NCI-H226 (cell line): ENCODE measurements around the gene CARD19.

Experiments used
- DNase-seq: peaks from one replicate; pipeline ENCODE4 v3.0.0-alpha.2; 2015

Gene CARD19

DNA sequence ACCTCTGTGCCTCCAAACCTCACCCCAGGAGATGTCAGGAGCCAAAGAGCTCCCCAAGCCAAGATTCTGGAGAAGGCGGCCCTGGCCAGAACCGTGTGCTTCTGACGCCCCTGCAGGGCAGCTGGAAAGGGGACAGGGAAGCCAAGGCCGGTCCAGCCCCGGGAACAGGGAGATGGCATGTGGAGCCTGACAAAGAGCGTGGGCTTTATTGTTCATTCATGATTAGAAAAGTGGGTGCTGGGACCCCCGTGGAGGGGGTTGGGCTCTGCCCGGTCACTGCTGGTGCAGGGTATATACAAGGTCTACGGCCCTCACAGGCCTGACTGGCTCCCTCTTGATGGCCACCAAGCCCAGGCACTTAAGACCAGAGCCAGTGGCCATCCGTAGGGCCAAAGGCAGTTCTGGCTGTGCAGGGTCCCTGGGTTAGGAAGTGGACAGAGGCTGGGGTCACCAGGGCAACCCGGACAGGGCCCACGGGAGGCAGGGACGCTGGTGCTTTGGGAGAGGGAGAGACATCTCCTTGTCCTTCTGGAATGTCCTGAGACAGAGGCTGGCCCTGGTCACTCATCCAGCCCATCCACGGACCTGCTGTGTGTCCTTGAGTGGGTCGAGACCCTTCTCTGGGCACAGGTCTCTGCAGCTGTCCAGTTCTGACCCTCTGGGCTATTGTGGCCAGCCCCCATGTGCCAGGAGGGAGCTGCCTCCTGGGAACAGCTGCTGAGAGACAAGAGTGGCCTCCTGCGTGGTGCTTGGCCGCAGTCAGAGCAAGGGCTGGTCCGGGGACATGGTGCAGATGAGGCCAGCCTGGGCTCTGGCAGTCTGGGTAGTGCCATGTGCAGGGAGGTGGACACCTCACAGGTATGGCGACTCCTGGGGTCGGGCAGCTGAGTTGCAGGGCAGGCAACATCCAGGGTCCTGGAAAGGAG lies 25.6 kb downstream of the CARD19 start:
- DNase-seq, result no peak

GRCh38 chr9:93122721-93123221 lies 26.8 kb downstream of the CARD19 start:
- no peak for DNase-seq

DNA sequence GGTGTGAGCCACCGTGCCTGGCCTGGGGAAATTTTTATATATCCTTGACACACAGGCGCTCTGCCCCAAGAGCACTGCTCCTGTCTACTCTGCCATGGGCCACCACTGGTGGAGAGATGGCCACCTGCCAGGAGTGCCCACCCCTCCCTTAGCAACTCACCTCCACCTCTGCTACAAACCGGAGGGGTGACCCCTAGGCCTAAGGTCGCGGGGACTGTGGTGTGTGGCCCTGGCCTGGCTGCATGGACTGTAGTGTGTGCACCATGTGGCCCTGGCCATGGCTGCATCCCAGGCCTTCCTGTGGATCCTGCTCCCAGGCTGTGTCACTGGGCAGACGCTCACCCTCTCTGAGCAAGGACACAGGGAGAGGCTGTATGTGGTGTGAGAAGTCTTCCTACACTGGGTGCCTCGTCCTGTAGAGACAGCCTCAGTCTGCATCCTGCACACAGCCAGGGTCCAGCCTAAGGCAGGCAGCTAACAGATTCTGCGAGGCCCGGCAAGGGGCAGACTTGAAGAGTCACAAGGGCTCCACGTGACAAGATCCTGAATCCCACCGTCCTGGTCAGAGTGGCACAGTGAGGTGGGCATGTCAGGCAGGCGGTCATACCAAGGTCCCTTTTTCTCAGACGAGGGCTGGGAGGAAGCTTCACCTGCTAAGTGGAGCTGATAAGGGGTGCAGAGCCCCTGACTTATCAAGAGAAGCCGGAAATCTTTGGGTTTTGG lies 27.7 kb downstream of the CARD19 start:
- DNase-seq, result no peak

- no peak for DNase-seq
Measured at GRCh38 chr9:93124793-93125192, 28.8 kb downstream of the CARD19 start.

- no peak for DNase-seq
Measured at GRCh38 chr9:93125331-93125894, 29.4 kb downstream of the CARD19 start.

GRCh38 chr9:93126151-93126781 lies 30.2 kb downstream of the CARD19 start:
- DNase-seq, result no peak

DNA sequence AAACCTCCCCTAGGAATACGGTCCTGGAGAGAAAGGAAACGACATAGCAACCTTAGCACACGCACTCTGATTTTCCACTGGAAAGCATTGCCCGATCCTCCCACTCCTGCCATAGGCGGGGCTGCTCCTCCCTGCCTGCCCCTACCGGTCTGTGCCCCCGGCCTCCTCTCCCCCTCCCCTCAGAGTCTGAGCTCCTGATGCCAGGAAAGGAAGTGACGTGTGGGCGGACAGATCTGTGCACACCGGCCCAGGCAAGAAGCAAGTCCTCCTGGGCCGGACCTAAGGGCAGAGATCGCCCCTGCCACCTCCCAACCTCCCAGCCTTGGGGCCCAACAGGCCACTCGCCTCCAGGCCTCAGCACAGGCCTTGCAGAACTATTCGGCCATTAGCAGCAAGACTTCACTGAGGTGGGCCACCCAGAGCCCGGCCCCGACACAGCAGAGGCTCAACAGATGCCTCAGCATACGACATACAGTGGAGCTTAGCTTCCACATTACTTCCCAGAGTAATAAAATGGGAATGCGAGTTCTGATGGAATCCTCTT lies 30.9 kb downstream of the CARD19 start:
- no peak for DNase-seq

GRCh38 chr9:93127395-93127911 lies 31.4 kb downstream of the CARD19 start:
- DNase-seq, result no peak

DNA sequence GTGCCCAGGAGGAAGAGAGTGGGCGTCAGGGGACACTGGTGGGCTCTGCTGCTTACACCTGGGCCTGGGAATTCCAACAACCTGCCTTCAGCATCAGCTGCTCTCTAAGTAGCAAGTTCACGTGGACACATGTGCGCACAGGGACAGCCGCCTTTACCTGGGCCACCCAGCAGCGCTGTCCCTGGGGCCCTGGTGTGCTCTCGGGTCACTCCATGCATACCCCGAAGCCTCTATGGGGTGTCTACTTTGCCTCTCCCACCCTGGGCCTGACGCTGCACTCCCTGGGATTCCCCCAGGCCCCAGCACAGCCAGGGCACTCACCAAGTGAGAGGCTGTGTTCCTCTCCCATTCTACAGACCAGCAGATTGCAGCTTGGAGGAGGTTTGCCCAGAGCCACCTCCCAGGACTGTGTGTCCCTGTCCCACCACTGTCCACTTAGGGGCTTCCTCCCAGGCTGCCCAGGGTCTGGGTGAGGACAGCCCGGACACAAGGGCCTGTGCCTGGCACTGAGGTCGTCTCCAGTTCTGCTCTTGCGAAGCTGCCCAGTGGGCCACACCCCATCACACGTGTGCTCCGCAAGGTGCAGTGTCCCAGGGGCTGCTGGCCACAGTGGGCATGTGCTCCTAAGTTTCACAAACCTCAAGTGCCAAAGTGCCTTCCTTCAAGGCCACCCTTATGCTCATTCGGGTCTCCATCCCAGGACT lies 32.1 kb downstream of the CARD19 start:
- no peak for DNase-seq

DNA sequence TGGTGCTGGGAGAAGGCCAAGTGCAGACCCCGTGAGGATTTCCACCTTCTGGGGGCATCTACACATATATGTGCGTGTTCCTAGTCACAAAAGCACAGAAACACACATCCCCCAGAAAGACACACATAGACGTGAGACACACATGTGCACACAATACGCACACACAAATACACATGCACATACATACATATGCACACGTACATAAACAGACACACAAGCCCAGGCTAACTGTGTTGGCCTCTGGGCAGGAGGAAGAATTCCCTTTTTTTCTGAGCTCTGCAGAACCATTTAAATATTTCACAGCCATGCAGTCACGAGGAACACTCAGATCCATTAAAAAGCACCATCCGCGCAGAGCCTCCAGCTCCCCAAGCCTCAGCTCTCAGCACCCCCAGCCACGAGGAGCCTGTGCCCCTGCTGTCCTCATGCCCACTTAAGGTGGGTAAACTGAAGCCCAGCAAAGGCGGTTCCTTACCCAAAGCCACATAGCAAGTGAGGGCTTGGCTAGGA lies 32.8 kb downstream of the CARD19 start:
- DNase-seq, result no peak

- DNase-seq, result no peak
Measured at GRCh38 chr9:93129286-93129685, 33.3 kb downstream of the CARD19 start.

DNA sequence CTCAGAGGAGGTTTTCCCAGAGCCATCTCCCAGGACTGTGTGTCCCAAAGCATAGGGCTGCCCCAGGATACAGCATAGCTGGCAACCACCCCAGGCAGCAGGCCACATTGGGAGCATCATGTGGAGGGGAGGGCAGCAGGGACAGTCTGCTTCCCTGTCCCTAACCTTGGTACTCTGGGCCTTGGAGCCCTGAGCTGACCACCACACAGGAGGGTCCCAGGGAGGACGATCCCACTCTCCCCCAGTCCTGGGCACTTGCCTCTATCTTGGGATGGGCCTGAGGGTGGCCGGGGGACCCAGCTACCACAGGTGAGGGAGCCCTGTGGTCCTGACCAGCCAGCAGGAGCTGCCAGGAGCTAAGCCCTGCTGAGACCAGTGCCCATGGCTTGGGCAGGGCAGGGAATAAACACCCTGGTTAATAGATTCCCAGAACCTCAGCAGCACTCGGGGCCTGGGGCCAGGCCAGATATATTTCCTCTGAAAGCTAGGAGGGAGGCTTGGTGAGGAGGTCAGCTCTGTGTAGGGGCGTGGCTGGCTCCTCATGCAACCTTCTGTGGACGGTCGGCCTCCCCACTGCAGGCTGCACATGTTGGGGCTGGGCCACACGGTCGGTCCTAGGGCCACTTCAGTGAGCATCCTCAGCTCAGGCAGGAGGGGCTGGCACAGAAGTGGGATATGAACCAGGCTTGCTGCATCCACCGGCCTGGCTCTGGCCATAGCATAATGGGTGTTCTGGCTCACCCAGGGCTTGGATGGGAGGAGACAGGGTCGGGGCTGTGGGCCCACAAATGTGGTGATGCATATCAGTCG lies 33.9 kb downstream of the CARD19 start:
- DNase-seq, result no peak

DNA sequence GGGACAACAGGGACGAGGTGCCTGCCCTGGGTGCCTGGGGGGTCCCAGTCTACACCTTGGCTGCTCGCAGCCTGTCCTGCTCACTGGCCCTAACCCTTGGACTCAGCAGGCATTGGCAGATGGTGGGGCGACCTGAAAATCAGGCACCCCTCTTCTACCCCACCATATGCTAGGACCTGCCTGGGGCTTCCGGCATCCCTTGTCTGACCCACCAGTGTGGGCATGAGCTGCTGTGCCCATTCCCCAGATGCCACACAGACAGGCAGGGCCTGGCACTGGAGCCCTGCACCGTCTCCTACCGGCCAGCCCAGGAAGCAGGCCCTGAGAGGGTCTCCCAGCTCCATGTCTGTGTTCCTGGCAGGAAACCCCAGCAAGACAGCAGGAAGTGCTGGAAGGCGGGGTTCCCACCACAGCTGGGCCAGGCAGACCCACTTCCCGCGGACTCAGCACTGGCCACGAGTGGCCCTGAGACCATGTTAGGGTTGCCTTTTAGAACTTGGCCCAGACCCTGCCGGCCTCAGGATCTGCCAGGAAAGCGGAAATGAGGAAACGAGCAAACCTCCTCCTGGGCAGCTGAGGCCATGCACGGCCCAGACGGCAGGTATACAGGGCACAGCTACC lies 35.0 kb downstream of the CARD19 start:
- DNase-seq, result no peak

- no peak for DNase-seq
Measured at GRCh38 chr9:93131599-93132286, 35.7 kb downstream of the CARD19 start.

- DNase-seq, result peak; percentile 83
Measured at GRCh38 chr9:93132287-93132927, 36.4 kb downstream of the CARD19 start.

GRCh38 chr9:93132946-93133680 lies 37.1 kb downstream of the CARD19 start:
- DNase-seq, result peak; percentile 20

DNA sequence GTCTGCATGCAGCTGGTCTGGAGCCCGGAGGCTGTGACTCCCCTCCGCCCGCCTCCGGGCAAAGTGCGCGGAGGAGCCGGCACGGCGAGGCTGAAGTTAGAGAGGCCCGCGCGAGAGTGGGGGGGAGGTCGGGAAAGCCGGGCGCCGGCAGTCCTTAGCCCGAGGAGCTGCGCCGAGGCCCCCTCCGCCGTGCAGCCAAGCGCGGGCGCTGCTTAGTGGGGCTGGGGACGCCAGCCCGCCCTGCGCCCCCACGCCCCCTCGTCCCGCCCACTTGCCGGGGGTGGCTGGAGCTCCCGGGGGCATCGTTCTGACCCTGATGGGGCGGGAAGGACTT lies 37.6 kb downstream of the CARD19 start:
- peak; percentile 91 for DNase-seq

DNA sequence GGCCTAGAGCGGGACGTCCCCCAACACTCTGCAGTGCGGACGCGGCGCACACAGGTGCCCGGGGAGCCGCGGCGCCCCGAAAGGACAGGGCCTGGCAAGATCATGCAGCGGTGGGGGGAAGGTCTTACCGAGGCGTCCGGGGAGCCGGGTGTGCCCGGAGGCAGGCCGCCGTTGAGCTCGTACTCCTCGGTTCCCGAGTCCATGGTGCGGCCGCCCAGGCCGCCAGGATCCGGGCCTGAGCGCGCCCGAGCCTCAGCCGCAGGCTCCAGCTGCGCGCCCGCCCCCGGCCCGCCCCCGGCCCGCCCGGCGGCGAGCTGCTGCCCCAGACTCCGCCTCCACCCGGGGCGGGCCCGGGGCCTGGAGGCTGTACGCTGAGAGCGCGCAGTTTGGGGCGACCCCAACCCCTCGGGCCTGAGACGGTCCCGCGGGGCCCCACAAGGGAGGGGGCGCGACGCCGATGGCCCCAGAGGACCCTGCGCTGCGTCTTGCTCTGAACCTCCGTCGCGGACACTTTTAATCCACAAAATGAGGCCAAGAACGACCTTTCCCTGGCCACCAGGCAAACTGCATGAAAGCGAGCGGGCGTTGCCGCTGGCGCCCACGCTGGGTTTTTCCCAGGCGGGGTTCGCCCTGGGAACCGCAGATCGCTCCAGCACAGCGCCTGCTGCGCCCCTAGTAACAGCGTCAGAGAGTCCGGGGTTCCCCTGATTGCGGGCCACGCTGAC lies 38.2 kb downstream of the CARD19 start, which contains the start of gene NINJ1:
Gene NINJ1 (minus strand): TSS at position 237 of the 725 bp plus-strand sequence. CDS start 34 bp downstream, at position 203.
- DNase-seq, result peak; percentile 74
